Fibroblast of skin of back (primary cell): ENCODE data around the gene PKDCC.
"Not testable (repeated sequence)": the region's sequence is repeated elsewhere in the genome, so short reads cannot be mapped to it uniquely, and the experiment has no call there.

Experiments used
- DNase-seq: peaks from one replicate; pipeline ENCODE4 v3.0.0-alpha.2; 2013

Gene PKDCC

DNA sequence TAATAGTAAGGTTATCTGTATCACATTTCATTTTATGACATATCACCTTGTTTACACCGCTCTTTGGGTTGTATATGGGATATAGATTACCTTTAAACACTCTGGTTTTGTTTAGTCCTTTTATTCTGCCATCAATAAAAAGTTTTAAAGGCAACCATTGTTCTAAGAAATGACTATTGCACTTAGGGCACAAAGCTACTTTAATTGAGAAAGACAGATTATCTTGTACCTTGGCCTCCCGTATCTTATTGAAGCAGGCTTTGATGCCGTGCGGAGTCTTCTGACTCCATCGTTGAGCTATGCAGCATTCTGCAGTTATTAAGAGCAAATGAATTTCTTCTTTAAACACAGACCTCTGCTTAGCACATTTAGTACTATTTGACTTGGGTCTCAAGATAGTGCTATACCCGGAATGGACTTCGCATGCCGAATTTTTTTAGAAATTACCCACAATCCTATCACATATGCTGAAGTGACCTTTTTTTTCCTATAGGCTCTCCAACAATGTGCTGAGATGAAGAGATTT, 16.7 kb downstream of the PKDCC start:
- DNase-seq: peak; percentile 74

DNA sequence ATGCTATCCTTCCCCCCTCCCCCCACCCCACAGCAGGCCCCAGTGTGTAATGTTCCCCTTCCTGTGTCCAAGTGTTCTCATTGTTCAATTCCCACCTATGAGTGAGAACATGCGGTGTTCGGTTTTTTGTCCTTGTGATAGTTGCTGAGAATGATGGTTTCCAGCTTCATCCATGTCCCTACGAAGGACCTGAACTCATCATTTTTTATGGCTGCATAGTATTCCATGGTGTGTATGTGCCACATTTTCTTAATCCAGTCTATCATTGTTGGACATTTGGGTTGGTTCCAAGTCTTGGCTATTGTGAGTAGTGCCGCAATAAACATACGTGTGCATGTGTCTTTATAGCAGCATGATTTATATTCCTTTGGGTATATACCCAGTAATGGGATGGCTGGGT, 17.9 kb downstream of the PKDCC start:
- DNase-seq: not testable (repeated sequence)

DNA sequence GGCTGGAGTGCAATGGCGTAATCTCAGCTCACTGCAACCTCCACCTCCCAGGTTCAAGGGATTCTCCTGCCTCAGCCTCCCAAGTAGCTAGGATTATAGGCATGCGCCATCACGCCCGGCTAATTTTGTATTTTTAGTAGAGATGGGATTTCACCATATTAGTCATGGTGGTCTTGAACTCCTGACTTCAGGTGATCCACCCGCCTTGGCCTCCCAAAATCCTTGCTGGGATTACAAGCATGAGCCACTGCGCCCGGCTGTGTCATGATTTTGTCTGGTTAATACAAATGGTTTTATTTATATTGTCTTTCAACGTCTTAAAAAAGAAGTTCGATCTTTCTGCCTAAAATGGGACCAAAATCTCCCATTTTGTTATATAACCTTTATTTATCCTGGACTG, 19.2 kb downstream of the PKDCC start:
- not testable (repeated sequence) for DNase-seq

DNA sequence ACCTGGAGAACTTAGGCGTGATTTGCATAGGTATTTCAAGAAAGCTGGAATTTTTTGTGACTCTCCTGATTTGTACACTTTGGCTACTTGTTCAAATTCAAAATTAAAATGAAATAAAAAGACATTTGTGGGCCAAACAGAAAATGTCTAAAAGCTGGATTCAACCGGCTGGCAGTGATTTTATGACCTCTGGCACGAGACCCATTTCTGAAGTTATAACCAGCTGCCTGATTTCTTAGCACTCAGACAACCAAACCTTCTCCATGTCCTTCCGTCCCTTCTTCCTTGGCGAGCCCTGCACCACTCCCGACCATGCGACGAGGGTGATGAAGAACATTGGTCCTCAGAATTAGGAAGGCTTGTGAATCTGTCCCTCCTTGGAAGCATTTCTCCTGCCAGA, 19.7 kb downstream of the PKDCC start:
- no peak for DNase-seq

DNA sequence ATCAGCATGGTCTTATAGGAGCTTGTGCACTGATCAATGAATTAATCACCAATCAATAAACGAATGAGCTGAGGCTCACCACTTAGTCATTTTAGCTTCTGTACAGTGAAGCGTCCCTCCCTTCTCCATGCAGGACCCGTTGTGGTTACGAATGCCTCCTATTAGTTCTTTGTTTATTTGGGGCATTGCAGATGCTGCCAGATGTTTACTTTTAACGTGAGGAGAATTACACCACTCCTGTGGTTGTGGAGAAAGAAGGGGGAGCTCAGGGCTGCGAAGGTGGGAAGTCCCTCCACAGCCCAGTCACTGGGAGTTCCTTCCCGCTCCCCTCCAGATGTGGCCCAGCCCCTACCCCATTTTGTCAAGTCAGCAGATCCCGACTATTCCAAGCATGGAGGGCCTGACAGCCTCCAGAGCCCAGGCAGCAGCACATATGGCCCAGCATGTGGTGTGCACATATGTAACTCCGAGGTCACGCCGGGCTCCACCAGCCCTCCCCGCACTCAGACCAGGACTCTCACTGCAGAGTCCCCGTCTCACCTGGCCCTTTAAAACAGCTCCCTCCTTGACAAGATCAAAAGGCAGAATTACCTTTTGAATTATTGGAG, 20.9 kb downstream of the PKDCC start:
- DNase-seq: no peak

DNA sequence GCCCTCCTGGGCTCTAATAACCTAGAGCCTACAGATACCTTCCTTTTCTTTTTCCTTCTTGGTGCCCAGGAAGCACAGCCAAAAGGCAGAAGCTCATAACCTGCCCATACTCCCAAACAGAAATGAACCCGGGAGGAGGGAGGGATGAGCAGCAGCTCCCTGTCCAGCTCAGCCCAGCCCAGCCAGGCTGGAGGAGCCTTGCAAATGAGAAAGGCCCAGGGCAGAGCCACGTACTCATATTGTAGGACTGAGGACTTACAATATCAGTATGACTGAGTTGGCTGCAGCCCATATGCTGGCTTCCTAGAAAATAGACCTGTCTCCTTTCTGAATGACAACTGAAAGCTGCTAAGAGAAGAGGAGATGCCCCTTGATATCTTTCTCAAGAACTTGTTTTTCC, 21.7 kb downstream of the PKDCC start:
- no peak for DNase-seq

DNA sequence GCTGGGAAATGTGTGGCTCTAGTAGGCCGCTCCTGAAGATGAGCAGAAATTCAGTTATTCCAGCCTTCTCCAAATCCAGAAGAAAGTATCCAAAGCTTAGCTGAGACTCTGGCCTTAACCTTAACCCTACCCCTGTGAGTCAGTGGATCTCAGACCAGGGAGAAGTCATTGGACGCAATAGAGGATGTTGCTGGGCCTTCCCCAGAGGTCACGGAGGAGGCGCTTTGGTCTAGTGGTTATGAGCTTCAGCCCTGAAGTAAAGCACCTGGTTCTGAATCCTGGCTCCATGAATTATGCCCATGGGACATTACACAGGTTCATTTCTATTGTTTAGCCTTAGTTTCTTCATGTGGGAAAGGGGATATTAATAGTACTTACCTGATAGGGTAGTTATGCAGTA, 24.0 kb downstream of the PKDCC start:
- DNase-seq: no peak

DNA sequence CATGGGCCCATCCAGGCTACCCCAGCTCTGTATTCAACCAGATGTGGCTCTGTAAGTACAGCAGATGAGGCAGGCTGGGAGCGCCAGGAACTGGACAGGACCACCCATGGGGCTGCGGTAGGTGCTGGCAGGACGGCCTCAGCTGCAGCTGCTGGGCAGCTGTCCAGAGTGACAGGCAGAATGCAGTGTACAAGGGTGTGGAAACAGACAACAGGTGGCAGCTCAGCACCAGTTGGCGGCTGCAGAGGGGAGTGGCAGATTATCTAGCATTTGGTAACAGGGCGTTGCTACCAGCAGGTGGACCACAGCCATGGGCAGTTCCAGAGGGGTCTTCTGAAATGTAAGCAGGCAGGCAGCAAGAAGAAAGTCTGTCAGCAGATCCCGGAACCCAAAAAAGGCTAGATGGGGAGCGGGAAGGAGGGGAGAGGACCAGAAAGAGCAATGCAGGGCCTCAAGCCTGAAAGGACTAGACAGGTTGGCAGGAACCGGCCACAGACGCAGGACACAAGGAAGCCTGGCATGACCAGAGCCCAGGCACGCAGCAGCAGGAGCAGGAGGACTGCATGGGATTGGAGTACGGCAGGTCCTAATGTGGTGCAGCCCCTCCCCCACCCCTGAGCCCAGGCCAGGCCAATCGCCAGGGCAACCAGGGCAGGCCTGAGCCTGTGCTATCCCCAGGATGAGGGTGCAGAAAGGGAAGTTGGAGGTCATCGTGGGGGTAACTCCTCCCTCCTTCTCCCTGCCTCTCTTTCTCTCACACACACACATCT, 24.7 kb downstream of the PKDCC start:
- DNase-seq: no peak

DNA sequence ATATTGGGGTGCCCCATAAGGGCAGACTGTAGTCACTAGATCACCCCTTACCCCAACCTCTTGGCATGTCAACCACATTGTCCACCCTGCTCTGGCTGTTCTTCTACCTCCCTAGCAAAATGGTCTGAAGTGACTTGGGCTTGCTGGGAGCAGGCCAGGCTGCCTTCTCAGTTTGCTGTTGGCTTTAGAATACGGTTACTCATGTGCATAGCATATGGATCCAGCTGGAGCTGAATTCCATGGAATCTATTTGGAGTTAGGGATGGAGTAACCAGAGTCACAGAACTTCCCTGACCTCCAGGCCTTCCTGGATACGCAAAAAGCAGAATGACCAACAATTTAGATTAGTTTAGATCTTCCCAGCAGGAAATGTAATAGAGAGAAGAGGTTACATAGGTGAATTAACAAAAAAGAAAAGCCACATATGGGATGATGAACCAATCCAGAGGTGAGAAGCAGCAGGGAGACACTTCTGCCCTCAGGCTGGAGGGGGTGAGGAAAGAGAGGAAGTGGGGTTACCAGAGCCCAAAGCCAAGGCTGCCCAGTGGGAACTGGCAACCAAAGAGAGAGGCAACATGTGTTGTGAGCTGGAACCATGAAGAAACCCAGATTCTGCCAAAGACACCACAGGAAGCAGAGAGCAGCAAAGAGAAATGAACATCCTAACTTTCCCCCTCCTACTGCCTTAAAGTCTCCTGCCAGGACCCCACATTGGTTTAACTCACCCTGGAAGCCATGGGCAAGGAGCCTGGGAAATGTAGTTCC, 26.1 kb downstream of the PKDCC start:
- DNase-seq: no peak

DNA sequence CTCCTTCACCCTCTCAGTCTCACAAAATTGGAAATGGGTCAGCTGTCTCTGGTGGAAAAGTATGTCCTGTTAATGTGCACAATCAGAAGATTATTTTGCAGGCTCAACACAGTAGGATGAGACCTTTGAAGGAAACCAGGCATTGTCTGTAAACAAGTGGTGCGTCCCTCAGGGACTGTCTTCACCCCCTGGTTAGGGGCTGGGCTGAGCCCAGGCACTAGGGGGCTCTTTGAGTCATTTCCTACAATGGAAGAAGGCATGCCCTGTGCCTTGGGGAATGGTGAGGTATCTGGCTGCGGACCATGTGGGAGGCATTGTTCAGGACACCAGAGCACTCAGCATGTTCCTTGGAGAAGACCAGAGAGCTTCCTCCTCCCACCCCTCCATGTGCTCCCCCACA, 26.8 kb downstream of the PKDCC start:
- DNase-seq: peak; percentile 25

DNA sequence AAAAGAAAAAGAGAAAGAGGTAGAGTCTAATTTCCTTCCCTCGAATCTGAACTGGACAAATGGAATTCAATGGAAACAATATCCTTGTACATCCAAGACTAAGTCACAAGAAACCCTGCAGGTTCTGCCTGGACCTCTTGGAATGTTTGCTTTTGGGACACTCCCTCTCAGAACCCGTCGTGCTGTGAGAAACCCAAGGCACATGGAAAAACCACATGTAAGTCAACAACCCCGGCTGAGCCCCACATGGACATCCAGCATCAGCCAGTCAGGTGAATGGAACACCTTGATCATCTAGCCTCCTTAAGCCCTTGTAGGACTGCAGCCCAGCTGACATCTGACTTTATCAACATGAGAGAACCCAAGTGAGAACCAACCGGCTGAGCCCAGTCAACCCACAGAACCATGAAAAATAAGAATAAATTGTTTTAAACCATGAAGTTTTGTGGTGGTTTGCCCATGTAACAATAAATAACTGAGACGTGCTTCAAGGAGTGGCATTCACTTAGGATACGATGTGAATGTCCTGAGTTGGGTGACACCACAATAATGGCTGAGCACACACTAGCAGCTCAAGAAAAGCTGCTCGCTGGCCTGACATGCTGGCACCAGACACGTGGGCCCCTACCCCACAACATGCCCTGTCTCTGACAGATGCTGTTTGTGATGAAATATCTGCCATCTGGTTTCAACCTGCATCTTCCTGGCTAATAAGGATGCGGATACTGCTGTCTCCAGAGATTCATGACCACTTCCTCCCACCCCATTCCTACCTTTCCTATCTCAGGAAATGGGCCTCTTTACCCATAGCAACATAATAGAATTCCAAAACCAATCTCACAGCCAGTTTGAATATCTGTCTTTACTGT, 28.8 kb downstream of the PKDCC start:
- DNase-seq: no peak

DNA sequence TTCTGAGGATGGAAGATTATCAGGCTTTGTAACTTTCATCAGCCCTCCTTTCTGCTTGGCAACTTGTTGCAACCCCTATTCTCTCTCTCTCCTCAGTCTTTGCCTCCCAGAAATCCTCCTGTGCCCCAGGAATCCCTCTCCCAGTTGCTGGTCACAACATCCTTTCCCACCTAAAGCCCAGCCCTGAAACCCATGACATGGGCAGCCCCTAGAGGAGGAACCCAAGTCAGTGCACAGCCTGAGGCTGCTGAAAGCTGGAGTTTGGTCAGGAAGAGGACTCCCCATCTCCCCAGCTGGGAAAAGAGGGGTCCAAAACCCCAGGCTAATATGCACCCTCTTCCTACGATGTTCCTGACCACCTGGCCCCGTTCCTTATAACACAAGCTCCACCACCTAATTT, 29.5 kb downstream of the PKDCC start:
- DNase-seq: no peak

DNA sequence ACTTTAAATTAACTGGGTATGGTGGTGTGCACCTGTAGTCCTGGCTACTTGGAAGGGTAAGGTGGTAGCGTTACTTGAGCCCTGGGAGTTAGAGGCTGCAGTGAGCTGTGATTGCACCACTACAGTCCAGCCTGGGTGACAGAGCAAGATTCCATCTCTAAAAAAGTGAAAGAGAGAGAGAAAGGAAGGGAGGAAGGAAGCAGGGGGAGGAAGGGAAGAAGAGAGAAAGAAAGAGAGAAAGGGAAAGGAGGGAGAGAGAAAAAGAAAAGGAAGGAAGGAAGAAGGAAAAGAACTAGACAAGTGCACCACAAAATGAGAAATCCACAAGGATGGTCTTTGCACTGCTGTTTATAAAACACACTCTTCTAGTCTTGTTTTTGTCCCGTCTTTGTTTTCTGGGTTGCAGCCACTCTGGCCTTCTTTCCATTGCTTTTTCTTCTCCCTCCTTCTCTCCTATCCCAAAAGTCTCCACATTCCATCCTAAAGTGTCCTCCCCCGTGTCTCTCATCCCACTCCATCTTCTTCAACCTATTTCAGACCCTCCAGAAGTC, 32.0 kb downstream of the PKDCC start:
- DNase-seq: no peak

DNA sequence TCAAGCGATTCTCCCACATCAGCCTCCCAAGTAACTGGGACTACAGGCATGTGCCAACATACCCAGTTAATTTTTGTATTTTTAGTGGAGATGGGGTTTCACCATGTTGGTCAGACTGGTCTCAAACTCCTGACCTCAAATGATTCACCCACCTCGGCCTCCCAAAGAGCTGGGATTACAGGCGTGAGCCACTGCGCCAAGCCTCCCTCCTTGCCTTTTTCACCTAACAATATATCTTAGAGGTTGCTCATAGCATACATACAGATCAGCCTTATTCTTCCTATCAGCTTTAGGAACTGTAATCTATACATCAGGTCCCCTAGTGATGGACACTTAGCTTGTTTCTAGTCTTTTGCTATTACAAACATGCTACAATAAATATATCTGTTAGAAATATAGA, 33.3 kb downstream of the PKDCC start:
- DNase-seq: not testable (repeated sequence)

DNA sequence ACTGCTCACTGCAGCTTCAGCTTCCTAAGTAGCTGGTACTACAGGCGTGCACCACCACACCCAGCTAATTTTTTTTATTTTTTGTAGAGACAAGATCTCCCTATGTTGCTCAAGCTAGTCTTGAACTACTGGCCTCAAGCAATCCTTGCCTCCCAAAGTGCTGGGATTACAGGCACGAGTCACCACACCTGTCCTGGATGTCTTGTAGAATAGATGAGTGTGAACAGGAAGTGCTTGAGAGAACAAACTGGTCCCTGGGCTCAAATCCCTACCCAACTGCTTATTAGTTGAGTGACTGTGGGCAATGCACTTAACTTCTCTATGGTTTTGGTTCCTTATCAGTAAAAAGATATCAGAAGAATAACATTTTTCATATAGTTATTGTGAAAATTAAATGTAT, 34.2 kb downstream of the PKDCC start:
- no peak for DNase-seq

DNA sequence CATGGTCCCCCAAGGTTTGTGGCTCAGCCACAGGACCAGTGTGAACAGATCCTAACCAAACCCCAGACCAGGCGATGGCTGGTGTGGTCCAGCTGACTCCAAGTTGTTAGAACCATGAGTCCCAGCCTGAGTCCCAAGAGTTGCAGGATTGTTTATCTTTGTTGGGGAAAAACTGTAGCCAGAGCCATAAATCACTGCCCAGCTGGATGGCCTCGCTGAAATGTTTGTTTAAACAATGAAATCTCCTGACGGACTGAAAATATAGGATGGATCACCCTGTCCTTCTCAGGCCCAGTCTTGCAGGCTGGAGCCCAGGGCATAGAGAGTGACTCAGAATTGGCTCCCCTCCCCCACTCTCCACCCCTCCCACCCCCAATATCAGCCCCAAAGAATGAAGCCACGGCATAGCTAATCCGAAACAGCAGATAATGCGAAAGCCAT, 36.4 kb downstream of the PKDCC start:
- DNase-seq: peak; percentile 77

DNA sequence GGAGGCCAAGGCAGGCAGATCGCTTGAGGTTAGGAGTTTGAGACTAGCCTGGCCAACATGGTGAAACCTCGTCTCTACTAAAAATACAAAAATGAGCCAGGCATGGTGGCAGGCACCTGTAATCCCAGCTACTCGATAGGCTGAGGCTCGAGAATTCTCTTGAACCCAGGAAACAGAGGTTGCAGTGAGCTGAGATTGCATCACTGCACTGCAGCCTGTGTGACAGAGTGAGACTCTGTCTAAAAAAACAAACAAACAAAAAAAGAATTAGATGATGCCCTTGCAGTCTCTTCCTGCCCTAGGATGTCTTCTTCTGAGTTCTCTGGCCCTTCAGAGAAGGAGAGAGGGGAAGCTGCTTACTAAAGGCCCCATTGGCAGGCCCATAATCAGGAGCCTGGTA, 37.2 kb downstream of the PKDCC start:
- DNase-seq: not testable (repeated sequence)

DNA sequence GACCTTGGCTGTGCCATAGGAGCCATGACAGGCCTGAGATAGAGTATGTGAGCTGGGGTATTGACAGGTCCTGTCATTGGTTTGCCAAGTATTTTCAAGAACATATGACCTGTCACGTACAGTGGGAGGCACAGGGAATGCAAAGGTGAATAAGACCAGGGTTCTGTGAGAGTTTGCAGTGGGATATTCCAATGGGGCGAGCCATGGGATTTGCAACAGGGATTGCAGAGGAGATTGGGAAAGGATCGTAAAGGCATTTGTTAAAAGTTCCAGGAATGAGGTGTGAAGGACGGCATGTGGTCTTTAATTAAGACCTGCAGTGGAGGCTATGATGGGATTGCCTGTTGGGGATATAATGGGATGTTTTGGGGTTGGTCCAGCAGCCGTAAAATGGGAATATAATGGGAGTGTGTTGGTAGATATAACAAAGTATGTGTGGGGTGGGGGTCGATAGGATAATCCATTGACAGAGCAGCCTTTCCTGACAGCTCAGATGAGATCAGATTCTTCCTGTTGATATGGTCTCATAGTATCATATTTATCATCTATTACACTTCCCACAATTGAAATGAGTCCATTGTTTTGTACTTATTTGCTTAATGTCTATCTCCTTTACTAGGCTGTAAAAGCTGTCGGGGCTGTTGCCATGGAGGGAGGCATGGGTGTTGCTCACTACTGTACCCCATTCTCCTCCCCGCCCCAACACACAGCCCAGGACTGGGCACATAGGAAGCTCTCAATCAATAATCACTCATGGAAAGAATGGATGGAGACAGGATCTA, 38.1 kb downstream of the PKDCC start:
- no peak for DNase-seq

DNA sequence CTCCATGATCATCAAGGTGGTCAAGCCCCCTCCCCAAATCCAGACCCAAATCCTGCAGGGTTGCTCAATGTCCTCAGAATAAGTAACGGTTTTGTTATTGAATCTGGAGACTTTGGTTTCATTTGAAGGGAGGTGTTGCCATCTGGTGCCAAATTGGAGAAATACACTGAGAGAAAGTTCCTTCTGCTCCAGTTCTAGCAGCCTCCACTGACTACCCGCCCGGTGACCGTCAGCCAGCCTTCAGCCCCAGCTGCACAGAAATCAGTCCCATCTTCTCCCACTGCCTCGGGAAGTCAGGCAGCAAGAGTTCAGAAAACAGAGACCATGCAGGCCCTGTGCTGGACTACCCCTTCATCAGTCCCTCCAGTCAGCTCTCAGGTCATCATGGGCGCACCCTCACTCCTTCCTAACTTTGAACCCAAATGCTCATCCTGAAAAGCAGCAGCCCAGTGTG, 38.7 kb downstream of the PKDCC start:
- DNase-seq: peak; percentile 66

DNA sequence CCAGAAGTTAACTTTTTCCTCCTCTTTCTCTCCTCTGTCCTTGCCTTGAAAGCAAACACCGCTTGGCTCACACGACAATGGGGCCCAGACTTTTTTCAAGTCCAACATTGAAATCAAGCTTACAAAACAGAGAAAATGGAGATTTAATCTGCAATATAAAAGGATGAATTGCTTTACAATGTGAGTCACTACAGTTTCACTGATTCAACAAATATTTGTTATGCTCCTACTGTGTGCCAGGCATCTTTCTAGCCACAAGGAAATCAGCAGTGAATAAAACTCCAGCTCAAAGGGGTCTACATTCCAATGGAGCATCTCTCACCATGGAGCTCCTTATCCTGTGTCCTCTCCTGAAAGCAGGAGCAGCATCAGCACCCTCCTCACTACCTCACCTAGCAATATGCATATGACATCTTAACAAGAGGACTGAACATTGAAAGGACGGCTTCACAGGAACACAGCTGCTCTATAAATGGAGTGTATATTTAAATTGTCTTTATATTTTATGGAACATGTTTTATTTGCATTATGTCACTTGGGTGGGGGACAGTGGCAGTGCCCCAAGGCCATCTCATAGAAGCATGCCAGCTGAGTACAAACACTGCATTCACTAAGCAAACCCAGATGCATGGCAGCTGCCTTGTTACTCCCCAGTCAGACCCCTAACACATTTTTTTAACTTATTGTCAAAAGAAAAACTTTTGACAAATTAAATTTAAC, 39.5 kb downstream of the PKDCC start:
- no peak for DNase-seq

DNA sequence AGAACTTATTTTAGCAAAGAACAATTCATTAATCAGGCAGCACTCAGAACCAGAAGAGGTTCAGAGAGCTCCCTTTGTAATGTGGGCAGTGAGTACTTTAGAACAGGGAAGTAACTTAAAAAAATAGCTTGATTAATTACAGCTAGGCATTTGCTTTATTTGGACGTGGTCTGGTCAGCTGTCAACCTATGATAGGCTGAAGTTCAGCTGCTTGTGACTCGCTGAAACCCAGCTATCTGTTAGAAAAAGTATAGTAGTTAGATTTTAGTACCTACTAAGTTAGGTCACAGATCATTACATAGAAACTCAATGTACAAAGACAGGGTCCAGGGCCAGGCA, 40.0 kb downstream of the PKDCC start:
- no peak for DNase-seq
